ENCODE results near the gene BAHCC1. TPM values are rescaled to one million over a fixed set of nuclear protein-coding genes. Genes with fewer than 3 reads are reported as not detected.

The BAHCC1 gene
- total RNA-seq, 1 donor from 2014 or later = 22.7 TPM

- TF ChIP-seq CTCF (IDR thresholded peaks at IDR 0.05) = peak; percentile 99
- Mint-ChIP-seq H3K36me3 (ENCODE audit: low read depth) (peaks cover 2% of the 10 kb centered on the region), H3K9me3 (ENCODE audit: low read depth) (no peaks in the 10 kb centered on the region), H3K27ac (ENCODE audit: unreplicated experiment) (no peak overlapping the region), H3K27me3 (ENCODE audit: low read depth) (no peaks in the 10 kb centered on the region), H3K4me1 (ENCODE audit: low read depth) (peaks cover 25% of the 10 kb centered on the region), H3K4me3 (ENCODE audit: unreplicated experiment) (peak overlapping the region; percentile 22)
- peak; percentile 96 for DNase-seq (ENCODE audit: low spot score)
Measured at GRCh38 chr17:81484195-81484979, 89.1 kb downstream of the BAHCC1 start.

- TF ChIP-seq CTCF (IDR thresholded peaks at IDR 0.05) = no peak
- no peak for DNase-seq (ENCODE audit: low spot score)
- H3K27ac Mint-ChIP-seq (ENCODE audit: unreplicated experiment) = no peak overlapping the region
- no peaks in the 10 kb centered on the region for H3K9me3 Mint-ChIP-seq (ENCODE audit: low read depth)
- H3K36me3 Mint-ChIP-seq (ENCODE audit: low read depth) = no peaks in the 10 kb centered on the region
- no peaks in the 10 kb centered on the region for H3K27me3 Mint-ChIP-seq (ENCODE audit: low read depth)
- no peak overlapping the region for H3K4me3 Mint-ChIP-seq (ENCODE audit: unreplicated experiment)
- H3K4me1 Mint-ChIP-seq (ENCODE audit: low read depth) = peaks cover 20% of the 10 kb centered on the region
Measured at GRCh38 chr17:81486199-81486810, 91.0 kb downstream of the BAHCC1 start.

GRCh38 chr17:81487089-81487486, 91.8 kb downstream of the BAHCC1 start:
- Mint-ChIP-seq H3K27me3 (ENCODE audit: low read depth) (peaks cover under 1% of the 10 kb centered on the region), H3K4me3 (ENCODE audit: unreplicated experiment) (peak overlapping the region; percentile 64), H3K9me3 (ENCODE audit: low read depth) (no peaks in the 10 kb centered on the region), H3K27ac (ENCODE audit: unreplicated experiment) (no peak overlapping the region), H3K4me1 (ENCODE audit: low read depth) (peaks cover 20% of the 10 kb centered on the region), H3K36me3 (ENCODE audit: low read depth) (no peaks in the 10 kb centered on the region)
- no peak for TF ChIP-seq CTCF (IDR thresholded peaks at IDR 0.05)
- no peak for DNase-seq (ENCODE audit: low spot score)

GRCh38 chr17:81487487-81488275, 92.4 kb downstream of the BAHCC1 start:
- Mint-ChIP-seq H3K9me3 (ENCODE audit: low read depth) (no peaks in the 10 kb centered on the region), H3K4me1 (ENCODE audit: low read depth) (peaks cover 19% of the 10 kb centered on the region), H3K4me3 (ENCODE audit: unreplicated experiment) (peak overlapping the region; percentile 64), H3K27me3 (ENCODE audit: low read depth) (peaks cover 5% of the 10 kb centered on the region), H3K27ac (ENCODE audit: unreplicated experiment) (no peak overlapping the region), H3K36me3 (ENCODE audit: low read depth) (no peaks in the 10 kb centered on the region)
- no peak for TF ChIP-seq CTCF (IDR thresholded peaks at IDR 0.05)
- peak; percentile 83 for DNase-seq (ENCODE audit: low spot score)

- no peak overlapping the region for H3K27ac Mint-ChIP-seq (ENCODE audit: unreplicated experiment)
- TF ChIP-seq CTCF (IDR thresholded peaks at IDR 0.05) = no peak
- H3K27me3 Mint-ChIP-seq (ENCODE audit: low read depth) = peaks cover 5% of the 10 kb centered on the region
- H3K4me3 Mint-ChIP-seq (ENCODE audit: unreplicated experiment) = peak overlapping the region; percentile 19
- H3K9me3 Mint-ChIP-seq (ENCODE audit: low read depth) = no peaks in the 10 kb centered on the region
- H3K36me3 Mint-ChIP-seq (ENCODE audit: low read depth) = no peaks in the 10 kb centered on the region
- peak; percentile 80 for DNase-seq (ENCODE audit: low spot score)
- H3K4me1 Mint-ChIP-seq (ENCODE audit: low read depth) = peaks cover 15% of the 10 kb centered on the region
Measured at GRCh38 chr17:81488276-81488860, 93.1 kb downstream of the BAHCC1 start.

Data from chondrocyte (in vitro differentiated cells).